Right hindlimb (tissue), 1 donor: ENCODE data around the gene SAMD1.

Experiments
- DNase-seq: peaks from one replicate; pipeline ENCODE4 v3.0.0-alpha.2; 2018

The SAMD1 gene

GRCh38 chr19:14088634-14089411 is 1.7 kb downstream of the SAMD1 start:
- DNase-seq: no peak

GRCh38 chr19:14086098-14086497 is 4.5 kb downstream of the SAMD1 start:
- DNase-seq: no peak

GRCh38 chr19:14085309-14085995 is 5.1 kb downstream of the SAMD1 start, which contains the start of gene C19orf67:
Gene C19orf67 (minus strand): TSS chr19:14085783. CDS start chr19:14085627, 156 bp downstream.
- no peak for DNase-seq

- DNase-seq: no peak
Measured at GRCh38 chr19:14082675-14082960, 7.9 kb downstream of the SAMD1 start.

GRCh38 chr19:14081797-14082674 is 8.5 kb downstream of the SAMD1 start:
- no peak for DNase-seq

GRCh38 chr19:14080887-14081796 is 9.4 kb downstream of the SAMD1 start:
- peak; percentile 99 for DNase-seq

- no peak for DNase-seq
Measured at GRCh38 chr19:14078411-14078810, 12.1 kb downstream of the SAMD1 start.

GRCh38 chr19:14073925-14074838 is 16.4 kb downstream of the SAMD1 start:
- DNase-seq: peak; percentile 60

GRCh38 chr19:14073261-14073924 is 17.2 kb downstream of the SAMD1 start:
- peak; percentile 83 for DNase-seq

GRCh38 chr19:14072535-14073260 is 17.9 kb downstream of the SAMD1 start, which contains the start of gene MISP3:
Gene MISP3 (plus strand): TSS chr19:14072786. CDS start chr19:14073310, 524 bp downstream.
- DNase-seq: no peak

- no peak for DNase-seq
Measured at GRCh38 chr19:14070268-14071050, 20.1 kb downstream of the SAMD1 start.

GRCh38 chr19:14066134-14066533 is 24.4 kb downstream of the SAMD1 start:
- DNase-seq: no peak

- DNase-seq: no peak
Measured at GRCh38 chr19:14063105-14063504, 27.4 kb downstream of the SAMD1 start.

GRCh38 chr19:14062558-14062855 is 28.0 kb downstream of the SAMD1 start:
- no peak for DNase-seq

GRCh38 chr19:14061751-14062557 is 28.6 kb downstream of the SAMD1 start, which contains the start of gene PALM3:
Gene PALM3 (minus strand): TSS chr19:14062076. CDS start chr19:14061980, 96 bp downstream.
- DNase-seq: no peak

- no peak for DNase-seq
Measured at GRCh38 chr19:14061081-14061749, 29.3 kb downstream of the SAMD1 start.

- DNase-seq: no peak
Measured at GRCh38 chr19:14059652-14060155, 30.8 kb downstream of the SAMD1 start.
